LHCN-M2 (cell line): Measurements from ENCODE around the gene SGK2. TPM values are rescaled to one million over a fixed set of nuclear protein-coding genes. Genes with fewer than 3 reads are reported as not detected.

ENCODE experiments used
- DNase-seq: peaks from one replicate; pipeline ENCODE4 v3.0.0-alpha.2; 2012; ENCODE audit warnings: low read depth
- total RNA-seq: library from RNA; depleted of rRNA; stranded (reverse); fragments of >200 nt; gene quantifications from 2 replicates; pipeline ENCODE4 v1.2.3, GENCODE V29; 2014

SGK2 gene
- total RNA-seq, 1 experiment from 2014 or later, result not detected

DNA sequence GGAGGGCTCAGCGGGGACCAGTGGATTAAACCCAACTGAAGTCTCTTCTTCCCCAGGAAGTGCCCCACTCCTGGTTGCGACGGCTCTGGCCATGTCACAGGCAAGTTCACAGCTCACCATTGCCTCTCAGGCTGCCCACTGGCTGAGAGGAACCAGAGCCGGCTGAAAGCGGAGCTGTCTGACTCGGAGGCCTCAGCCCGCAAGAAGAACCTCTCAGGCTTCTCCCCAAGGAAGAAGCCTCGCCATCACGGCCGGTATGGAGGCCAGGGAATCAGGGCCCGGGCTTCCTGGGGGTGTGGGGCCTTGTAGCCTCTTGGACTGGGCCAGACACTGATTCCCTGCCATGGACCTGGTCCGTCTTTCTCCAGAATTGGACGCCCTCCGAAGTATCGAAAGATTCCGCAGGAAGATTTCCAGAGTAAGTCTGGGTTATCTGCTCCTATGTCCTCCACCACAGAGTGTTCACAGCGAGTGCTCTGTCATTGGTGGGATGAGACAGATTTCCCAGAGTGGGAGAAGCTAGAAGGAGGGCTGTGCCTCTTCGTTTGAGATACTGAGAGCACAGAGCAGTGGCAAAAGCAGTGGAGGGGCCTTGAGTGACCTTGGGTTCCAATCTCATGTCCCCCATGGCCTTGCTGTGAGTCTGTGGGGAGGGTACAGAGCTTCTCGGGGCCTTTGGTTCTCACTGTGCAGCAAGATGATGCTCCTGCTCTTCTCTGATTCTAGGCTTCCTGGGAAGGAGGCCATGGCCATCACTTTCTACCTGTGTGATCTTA is 22.6 kb upstream of the SGK2 start:
- DNase-seq, result no peak

DNA sequence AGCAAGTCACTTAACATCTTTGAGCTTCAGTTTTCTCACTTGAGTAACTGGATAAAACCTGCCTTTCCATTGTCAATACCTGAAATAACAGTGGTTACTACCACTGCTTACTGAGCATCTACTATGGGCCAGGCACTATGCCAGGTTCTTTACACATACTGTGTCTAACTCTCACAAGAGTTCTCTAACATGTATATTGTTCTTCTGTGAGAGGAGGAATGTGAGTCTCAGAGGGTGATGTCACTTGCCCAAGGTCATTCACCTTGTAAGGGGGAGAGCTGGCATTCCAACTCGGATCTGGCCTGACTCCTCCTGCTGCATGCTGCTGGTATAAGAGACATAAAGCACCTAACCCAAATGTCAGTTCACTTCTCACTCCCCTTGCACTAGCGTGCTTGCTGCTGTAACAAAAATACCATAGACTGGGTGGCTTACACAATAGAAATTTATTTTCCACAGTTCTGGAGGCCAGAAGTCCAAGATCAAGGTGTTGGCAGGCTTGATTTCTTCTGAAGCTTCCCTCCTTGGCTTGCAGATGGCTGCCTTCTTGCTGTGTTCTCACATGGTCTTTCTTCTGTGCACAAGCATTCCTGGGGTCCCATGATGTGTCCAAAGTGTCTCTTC is 21.9 kb upstream of the SGK2 start:
- no peak for DNase-seq

DNA sequence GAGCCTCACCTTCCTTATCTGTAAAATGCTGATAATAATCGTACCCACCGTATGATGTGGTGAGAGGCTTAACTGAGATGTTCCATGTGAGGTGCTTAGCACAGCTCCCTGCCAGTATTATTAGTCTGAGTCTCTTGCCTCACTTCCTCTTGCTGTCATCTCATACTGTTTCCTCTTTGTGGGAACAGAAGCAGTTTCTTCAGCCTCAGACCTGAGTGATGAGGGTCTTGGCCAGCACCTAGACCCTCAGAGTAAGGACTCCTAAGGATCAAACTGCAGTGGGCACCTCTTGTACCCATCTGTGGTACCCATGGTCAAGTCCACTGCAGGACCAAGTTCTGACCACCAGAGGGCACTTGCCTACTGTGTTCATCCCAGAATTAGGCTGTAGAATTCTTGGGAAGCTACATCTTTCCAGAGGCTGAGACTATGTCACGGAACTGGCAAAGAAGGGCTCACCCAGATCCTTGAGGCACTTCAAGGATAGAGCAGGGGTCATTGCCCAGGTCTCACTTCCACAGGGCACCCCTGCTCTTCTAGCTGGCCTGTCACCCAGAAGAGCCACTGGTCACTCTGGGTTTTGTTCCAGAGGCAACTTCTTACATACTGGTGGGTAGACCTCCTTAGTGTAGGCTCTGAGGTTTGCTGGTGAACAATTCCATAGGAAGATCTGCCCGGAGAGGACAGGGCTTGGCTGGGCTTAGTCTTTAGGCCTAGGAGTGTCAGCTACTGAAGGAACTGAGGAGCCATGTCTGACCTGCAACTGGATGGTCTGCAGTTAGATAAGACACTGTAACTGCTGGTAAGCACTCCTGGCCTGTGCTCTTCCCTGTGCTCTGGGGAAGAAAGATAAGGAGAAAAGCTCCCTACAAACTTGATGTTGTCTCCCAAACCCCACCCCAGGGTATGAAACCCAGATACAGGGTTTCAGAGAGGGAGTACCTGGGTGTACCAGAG is 20.6 kb upstream of the SGK2 start:
- DNase-seq, result peak; percentile 57

DNA sequence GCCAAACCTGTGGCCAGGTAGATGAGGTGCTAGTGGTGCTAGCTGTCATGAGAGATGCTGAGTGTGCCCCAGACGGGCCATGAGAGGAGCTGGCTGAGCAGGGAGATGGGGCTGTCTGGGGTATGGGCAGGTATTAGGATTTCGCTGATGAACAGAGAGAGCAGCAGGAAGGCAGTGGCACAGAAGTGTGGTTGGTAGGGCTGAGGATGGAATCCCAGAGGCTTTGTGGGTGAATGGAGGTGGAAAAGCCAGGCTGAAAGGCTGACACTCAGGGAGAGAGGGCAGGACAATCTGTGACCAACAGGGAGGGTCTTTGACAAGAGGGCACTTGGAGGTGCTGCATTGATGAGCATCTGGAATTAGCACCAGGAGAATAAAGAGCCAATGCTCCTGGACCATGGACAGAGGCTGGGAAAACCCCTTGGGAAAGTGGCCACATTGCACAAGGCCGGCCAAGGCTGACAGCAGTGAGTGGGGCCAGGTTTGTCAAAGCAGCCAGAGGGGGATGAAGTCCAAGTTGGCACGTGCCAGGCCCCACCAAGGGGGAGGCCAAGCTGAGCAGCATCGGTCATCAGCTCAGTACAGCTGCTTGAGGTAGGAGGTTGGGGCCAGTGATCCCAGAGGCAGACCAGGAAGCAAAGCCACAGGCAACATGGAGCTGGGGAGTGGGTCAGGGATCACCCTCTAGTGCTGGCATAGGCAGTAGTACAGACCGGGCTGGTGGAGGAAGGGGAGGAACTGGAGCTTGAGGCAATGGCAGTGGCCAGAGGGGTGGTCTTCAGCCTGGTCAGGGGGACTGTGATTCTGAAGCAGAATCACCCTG is 19.7 kb upstream of the SGK2 start:
- no peak for DNase-seq

DNA sequence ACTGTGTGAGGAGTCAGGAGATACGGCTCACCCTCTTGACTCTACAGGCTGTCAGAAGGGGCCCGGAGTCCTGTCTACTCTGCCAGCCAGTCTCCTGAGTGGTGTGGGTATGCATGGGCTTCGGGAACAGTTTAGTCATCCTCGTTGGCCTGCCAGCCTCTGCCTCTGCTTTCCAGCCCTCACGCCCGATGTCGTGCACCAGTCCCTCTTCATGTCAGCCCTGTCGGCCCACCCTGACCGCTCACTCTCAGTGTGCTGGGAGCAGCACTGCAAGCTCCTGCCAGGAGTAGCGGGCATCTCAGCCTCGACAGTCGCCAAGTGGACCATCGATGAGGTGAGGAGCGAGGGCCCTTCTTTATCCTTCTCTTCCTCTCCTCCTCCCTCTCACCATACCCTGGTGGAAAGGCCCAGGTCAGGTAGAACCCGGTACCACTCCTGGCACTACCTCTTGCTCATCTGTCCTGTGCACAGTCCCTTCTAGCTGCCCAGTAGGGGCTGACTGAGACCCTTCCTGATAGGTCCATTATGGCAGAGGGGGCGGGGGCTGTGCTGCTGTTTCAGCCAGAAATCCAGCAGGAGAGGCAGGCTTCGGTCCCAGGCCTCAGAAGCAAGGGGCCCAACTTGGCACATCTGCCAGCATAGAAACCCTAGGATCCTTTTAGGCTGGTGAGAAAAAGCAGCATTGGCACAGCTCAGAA is 18.7 kb upstream of the SGK2 start:
- DNase-seq, result no peak

DNA sequence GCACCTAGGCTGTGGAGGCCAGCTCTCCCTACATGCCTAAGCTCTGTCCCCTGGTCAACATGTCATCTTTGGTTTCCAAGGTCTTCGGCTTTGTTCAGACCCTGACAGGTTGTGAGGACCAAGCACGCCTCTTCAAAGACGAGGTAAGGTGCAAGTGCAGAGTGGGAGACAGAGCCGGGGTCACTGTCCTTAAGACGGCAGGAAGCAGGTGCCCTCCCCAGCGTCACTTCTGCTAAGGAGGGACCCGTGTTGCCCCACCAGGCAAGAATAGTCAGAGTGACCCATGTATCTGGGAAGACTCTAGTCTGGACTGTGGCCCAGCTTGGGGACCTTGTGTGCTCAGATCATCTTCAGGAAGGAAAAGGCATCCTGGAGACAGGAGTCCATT is 18.2 kb upstream of the SGK2 start:
- no peak for DNase-seq

DNA sequence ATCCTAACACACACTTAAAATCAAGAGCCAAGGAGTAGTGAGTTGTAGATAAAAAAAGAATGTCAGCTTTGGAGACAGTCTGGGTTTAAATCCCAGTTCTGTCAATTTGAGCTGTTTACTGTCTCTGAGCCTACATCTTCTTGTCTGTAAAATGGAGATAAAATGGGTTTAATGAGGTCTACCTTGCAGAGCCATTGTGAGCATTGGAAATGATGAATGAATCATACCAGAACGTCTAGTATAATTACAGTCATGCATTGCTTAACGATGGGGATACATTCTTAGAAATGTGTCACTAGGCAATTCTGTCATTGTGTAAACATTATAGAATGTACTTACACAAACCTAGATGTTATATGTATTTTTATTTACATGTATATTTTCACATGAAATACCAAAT is 17.6 kb upstream of the SGK2 start:
- DNase-seq, result peak; percentile 36

DNA sequence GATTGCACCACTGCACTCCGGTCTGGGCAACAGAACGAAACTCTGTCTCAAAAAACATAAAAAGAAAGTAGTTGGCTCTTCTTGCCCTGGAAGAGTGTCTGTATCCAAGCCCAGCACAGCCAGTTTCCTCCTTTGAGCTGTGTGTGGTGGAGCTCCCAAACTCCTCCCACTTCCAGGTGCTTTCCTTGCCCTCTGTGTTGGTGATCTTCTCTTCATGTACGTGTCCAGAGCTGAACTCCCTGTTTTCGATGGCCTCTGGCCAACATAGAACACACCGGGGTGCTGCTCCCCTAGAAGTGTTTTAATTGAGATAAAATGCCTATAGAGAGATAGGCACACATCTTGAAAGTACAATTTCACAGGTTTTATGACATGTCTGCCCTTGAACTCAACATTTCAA is 16.7 kb upstream of the SGK2 start:
- no peak for DNase-seq

DNA sequence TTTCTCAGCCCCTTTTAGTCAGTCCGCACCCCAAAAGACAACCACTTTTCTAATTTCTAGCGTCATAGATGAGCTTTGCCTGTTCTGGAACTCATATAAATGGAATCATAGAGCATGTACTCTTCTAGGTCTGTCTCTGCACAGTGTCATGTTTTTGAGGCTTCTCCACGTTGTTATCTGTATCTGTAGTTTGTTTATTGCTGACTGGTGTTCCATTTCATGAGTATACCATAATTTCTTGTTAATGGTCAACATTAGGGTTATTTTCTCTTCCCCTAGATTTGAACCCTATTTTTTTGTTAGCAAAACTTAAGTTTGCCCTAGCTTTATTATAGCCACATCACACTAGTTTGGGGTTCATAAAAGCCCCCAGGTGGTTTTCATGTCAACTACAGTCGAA is 16.2 kb upstream of the SGK2 start:
- no peak for DNase-seq

DNA sequence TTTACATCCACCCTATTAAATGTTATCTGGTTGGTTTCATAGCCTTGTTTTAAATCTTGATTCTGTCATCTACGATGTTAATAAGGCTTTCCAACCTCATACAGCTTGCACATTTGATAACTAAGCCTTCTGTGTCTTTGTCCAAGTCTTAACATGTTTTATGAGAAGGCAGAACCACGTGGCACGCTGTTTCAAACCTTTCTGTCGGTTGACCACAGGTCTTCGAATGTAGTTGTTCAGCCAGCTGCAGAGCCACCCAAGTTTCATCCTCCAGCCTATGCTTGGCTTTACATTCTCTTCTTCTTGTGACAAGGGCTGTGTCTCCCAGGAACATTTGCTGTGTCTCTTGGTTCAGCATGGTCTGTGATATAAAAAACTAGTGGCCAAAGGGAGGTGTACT is 15.7 kb upstream of the SGK2 start:
- DNase-seq, result no peak

DNA sequence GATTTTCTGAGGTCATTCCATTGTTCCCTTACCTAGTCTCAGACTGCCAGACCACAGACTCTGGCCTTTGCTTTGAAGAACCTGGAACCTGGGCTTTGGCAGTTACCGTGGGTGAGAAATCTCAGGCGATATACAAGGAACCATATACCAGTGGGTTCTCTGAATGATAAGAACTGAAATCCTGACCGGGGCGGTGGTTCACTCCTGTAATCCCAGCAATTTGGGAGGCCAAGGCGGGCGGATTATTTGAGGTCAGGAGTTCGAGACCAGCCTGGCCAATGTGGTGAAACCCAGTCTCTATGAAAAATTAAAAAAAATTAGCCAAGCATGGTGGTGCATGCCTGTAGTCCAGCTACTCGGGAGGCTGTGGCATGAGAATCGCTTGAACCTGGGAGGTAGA is 14.3 kb upstream of the SGK2 start:
- DNase-seq, result no peak

DNA sequence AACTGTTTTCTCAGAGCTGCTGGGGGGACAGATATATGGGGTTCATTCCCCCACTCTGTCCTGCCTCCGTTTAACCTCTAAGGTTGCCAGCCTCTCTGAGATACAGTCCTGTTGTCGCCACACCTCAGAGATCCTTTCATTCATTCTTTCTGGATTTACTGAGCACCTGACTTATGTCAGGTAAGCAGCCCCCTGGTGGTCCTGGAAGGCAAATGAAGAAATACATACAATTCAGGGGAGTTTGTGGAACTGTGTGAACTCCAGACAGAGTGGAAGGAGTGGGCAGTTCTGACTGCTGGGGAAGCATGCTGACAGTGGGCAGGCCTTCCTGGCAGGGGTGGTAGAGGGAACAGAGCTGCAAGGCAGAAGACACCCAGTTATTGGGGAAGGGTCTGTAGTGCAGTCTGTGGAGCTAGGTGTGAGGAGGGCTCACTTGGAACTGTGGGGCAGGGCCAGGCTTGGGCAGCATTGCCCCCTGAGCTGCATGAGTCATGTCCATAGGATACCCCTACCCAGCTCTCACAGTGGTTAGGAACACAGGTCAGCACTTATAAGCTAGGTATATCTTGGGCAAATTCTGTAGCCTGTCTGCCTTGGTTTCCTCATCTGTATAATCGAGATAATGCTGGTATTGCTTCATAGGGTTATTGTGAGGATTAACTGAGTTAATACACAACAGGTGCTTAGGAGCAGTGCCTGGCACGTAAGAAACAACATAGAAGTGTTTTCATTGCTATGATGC is 12.8 kb upstream of the SGK2 start:
- DNase-seq, result no peak

DNA sequence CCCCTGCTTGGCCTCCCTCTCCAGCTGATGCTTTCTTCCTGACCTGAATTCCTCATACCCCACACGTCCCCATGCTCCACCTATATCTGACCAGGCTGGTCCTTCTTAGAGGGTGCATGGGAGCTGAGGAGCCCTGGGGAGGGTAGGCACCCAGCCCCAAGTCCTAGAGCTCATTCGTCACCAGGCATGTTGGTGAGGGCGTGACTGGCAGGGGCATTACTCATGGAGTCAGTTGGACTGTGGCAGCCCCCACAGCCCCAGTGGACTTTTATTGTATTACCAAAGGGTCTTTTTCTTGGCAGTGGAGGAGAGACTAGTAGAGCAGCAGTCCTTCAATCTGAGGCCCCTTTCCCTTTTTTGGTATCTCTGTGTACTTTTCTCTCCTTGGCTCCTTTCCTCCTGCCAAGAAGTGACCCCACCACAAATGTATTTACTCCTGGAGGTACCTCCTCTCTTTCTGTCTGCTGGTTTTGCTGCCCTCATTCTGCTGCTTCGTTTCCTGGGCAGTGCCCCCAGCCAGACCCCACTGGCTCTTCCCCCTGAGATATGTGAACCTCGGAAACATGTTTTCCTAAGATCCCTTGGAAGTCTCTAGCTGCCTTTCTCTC is 10.4 kb upstream of the SGK2 start:
- DNase-seq, result no peak

DNA sequence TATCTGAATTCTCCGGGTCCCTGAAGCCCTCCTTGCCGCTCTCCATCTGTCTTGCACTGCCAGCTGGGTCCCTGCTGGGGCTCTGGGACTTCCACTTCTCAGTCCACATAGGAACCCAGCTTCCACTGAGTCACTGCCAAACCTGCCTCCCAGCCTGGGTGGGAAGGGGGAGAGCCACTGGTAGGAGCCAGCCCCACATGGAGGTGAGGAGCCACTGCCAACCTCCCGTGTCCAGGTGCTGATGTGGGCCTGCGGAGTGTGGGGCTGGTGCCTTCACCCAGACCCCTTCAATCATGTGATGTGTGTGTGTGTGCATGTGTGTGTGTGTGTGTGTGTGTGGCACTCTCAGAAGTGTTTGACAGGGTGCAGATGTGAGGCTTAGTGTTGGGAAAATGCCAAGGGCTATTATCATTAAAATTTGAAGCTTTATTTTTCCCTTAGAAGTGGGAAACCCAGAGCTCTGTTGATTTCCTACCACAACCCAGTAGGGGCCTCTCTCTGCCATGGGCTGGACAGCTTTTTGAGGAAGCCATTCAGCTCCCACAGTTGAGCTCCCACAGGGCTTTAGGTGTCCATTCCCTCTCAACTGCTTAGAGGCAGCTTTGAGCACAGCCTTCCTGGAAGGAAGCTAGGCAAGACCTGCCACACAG is 9.3 kb upstream of the SGK2 start:
- DNase-seq, result no peak

DNA sequence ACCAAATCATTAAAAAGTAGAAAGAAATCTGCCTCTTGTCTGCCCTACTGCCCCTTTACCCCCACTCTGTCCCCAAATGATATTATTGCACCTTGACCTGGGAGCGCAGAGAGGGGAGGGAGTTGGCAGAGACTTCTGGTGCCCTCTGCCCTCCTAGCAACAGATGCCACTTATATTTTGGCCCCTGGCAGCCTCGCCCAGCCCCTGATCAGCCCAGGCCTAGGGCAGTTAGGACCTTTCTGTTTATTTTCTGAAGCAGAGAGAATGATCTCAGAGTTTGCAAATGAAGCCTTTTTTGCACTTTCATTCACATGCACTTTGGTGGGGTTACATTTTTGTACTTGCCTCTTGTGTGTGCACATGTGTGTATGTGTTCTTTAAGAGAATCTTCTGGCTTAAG is 8.4 kb upstream of the SGK2 start:
- DNase-seq, result no peak

DNA sequence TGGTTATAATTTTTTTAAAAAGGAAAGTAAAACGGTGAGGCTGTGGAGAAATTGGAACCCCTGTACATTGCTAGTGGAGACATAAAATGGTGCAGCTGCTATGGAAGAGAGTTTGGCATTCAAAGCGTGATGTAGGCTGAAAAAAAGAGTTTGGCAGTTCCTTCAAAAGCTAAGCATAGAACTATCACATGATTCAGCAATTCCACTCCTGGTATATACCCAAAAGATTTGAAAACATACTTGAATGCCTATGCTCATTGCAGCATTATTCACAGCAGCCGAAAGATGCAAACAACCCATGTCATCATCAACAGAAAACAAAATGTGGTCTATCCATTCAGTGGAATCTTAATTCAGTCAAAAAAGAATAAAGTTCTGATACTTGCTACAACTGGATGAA is 4.5 kb upstream of the SGK2 start:
- no peak for DNase-seq

DNA sequence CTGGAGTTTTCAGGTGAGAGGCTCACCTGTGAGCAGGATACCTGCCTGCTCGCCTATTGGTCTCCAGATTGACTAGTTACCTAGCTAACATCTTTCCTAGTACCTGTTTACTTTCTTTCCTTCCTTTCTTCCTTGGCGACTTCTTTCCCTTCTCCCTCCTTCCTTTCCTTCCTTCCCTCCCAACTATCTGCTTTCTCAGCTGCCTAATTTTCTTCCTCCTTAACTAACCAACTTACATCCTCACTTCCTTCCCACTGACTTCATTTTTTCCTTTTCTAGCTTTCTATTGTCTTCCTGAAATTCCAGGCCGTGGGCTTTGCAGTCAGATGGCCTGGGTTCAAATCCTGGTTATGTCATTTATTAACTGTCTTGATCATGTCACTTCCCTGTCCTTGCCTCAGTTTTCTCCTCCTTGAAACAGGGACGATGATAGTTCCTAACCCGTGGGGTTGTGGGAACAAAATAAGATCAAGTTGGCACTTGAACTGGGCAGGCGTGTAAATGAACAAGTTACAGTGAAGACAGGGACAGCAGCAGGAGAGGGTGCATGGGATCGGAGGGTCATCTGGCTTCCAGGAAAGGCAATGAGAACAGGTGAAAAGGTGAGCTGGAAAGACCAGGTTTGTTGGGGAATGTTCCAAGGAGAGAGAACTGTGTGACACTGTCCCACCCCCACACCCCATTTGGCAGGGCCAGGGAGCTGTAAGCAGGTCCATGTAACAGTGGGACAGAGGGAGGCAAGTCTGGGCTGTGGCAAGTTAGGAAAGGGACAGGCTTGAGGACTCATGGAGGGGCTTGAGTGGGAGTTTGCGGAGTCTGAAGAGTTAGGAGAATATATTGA is 540 bp downstream of the SGK2 start:
- no peak for DNase-seq

DNA sequence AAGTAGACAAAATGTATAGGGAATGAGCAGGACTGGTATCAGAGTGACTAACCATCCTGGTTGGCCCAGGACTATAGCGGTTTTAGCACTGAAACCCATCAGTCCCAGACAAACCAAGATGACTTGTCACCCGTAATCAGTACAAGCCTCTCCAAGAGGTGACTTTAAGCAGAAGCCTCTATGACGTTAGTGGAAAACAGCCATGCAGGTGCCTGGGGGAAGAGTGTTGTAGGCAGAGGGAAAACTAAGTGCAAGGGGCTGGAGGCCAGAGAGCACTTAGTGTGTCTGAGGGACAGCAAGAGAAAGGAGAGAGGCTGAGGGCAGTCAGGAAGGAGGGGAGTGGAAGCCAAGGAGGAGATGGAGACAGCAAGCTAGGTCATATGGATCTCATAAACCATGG is 2.1 kb downstream of the SGK2 start:
- no peak for DNase-seq
